GM21825 (cell line): ENCODE data around the gene CRYGN.

Source experiments
- ATAC-seq: cut with Tn5 transposase; IDR thresholded peaks from one replicate; pipeline ENCODE4 v1.9.1; 2021; ENCODE audit warnings: mild to moderate bottlenecking, moderate library complexity; ENCODE audit not compliant: unreplicated experiment

Gene CRYGN

GRCh38 chr7:151440799-151441445, 981 bp upstream of the CRYGN start:
- no peak for ATAC-seq

DNA sequence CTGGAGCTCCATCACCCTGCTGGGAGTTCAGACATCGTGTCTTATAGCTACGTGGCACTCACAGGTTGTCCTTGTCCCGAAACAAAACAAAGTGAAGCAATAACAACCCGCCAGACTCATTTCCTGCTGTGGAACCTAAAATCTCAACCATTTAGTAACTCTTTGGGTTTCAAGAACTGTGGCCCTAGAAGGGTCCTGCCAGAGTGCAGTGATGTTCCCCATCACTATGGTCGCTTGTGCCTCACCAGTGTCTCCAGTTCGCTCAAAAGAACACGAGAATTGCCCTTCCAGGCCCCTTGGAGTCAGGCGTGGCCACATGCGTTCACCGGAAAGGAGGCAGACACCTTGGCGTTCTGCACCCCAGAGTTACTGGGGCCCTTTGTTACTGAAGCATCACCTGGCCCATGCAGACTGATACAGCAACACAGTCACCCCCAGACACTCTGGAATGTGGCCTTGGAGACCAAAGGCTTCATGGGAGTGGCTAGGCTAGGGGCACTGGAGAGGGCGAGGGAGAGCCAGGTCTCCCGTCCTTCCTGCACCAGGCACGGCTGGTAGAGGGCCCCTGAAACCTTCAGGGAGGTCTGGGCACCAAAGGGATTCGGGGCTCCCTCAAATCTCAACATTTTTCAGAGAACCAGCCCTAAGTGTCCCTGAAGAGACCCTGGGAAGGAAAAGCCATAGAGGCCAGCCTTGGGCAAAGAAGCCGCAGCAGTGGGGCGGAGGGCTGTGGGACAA, 908 bp downstream of the CRYGN start:
- ATAC-seq = no peak

- no peak for ATAC-seq
Measured at GRCh38 chr7:151437866-151438516, 1.9 kb downstream of the CRYGN start.

DNA sequence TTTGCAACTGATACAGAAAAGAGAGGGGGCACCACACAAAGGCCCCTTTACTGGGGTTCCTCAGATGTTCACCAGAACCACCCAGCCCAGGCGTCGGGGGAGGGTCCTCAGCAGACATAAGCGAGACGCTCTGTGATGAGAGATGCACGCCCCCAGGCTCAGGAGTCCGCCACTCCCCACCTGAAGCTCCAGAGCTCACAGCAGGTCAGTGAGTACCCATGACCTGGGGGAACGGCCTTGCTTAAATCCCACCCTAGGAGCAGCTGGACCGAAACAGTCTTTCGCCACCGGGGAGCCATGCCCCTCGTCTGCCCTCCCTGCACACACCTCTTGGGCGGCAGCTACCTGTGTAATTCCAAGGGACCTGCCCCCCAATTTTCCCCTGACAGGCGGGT, 2.8 kb downstream of the CRYGN start:
- ATAC-seq = no peak

DNA sequence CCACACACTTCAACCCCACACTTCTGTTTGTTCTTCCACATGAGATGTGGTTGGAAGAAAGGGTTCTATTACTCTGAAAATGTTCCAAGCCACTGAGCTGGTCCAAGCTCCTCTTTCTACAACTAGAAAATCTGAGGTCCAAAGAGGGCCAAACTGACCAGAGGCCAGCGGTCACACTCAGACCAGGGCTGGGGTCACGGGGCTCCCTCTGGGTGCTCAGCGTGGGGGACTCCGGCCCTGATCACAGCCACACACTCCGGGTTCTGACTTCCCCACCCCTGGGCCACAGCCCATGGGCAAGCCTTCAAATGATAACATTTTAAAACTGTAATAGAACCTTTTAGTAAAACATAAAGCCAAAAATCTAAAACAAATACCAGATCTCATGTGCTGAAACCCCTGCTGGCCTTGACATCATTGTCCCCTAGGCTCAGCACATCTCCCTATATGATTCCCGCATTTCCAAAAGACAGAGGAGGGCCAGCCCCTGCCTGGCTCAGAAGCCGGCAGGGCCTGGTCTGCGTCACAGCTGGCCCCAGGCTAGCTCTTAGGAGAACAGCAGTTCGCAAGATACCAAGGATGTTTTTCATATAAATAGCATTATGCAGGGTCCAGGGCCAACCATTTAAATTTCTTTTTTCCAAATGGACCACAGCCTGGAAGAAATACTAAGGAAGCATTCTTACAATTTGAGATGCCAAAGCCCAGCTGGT, 3.3 kb downstream of the CRYGN start:
- ATAC-seq = no peak

DNA sequence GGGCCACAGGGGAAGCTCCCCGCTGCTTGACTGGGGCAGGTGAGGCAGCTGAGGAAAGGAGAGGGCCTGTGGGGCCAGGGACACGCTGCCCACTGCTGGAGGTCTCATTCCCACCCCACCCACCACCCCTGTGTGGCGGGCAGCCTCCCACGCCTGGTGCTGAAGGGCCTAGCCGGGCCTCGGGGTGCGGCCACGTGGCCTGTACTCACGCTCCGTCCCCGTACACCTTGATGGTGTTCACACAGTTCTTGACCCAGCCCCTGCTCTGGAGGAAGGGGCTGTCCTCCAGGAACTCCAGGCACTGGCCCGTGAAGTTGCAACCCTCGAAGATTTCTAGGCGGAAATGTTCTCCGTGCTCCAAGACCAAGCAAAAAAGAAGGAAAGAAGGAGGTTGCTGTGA, 4.0 kb downstream of the CRYGN start:
- ATAC-seq = no peak

GRCh38 chr7:151435103-151435916, 4.6 kb downstream of the CRYGN start:
- ATAC-seq = no peak

GRCh38 chr7:151434549-151434948, 5.4 kb downstream of the CRYGN start:
- no peak for ATAC-seq

DNA sequence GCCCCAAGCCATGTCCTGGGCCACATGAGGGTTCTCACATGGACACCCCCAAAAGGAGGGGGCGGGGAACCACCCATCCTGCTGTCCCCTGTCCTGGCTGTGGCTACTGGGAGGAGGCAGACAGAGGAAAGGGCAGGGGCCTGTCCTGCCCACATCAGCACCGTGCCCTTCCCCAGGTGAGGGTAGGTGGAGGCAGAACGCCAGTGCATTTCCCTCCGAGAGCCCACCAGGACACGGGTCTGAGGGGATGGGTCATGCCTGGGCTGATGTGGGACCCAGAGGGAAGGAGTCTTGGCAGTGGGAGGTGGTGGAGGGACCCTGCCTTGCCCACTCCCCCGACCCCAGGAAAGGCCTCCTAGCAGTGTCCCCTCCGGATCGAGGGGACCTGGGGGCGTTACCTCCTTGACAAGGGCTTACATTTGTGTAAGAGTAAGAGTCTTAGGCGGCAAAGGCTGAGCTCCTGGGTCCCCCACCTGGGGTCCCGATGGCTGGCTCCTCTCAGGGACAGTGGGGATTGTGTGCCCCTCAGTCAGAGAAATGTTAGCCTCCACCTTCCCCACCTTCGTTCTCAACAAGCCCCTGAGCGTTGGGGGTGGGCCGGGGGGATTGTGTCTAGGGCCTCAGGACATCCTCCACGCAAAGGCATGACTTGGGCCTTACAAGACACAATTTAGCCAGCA, 6.1 kb downstream of the CRYGN start:
- ATAC-seq = no peak

DNA sequence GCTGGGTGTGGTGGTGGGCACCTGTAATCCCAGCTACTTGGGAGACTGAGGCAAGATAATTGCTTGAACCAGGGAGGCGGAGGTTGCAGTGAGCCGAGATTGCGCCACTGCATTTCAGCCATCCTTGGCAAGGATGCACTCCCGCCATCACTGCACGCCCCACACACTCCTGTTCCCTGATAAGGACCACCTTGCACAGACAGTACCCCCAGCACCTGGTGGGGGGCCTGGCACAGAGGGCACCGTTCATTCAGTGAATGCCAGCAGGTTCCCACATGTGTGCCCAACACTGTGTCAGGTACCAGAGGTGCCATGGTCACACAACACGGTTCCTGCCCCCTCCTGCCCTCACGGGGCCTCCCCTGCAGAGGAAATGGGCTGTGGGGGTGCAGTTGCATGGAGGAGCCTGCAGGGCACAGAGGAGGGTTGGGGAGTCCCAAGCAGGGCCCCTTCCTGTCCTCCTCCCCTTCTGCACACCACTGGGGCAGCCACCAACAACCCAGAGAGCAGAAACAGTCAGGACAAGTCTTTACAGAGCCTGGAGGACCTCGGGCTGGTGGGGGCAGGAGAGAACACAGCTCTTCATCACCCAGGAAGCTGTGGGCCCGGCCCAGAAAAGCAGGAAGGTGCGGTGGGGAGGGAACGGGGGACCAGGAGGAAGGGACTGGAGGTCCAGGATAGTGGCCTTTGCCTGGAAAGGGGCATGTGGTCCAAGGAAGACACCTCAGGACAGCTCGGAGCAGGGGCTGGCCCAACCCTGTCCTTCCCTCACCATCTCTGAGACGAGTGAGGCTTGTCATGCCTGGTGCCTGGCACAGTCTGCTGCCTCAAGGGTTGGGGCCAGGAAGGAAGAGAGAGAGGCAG, 7.1 kb downstream of the CRYGN start:
- ATAC-seq = peak; percentile 59

GRCh38 chr7:151431768-151432311, 8.1 kb downstream of the CRYGN start:
- ATAC-seq = no peak

DNA sequence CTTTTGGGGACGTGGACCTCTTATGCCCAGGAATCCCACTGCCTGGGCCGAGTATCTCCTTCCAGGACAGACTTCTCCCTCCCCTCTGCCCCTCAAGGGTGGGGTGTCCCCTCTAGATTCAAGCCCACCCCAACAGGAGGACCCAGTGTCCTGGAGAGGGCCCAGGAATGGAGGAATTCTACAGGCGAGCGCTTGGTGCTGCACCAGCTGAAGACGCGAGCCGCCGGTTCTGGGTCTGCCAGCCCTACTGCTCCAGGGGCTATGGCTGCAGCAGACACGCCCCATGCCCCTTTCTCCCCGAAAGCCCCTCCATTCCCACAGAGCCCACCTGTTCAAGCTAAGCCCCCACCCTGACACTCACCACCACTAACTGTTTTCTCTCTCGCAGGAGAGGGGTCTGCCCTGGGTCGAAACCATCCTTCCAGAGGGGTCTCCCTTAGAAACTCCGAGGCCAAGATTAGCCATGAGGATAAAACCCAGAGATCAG, 8.6 kb downstream of the CRYGN start:
- ATAC-seq = no peak

DNA sequence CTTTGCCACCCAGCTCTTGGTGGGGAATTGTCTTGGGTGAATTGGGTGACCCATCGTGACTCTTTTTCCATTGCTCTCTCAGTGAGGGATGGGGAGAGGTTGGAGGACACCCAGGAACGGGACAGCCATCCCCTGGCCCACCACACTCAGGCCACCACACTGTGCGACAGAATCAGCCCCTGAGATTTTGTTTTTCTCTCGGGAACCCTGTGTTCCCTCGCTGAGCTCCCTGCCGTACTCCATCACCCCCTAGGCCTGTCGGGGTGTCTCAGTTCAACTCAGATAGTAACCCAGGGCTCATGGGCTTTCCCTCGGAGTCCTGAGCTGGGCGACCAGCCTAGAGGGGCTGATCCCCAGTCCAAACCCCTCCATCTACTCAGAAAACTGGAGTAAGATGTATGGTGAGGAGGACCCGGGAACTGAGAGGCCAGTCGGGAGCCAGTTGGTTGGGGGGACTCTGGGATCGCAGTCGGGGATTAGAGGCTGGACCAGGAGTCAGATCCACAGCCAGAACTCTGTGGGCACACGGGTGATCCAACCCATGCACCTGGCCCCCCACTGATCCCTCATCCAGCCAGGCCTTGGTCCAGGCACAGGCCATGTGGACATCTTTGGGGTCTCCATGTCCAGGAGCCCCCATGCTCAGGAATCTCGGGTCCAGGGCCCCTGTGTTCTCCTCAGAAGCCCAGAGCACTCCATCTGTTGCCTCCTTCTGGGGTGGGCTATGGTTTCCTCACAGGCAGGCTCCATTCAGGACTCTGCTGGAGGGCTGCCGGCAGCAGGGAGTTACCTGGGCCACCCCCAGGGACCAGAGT, 9.3 kb downstream of the CRYGN start:
- ATAC-seq = no peak

- peak; percentile 72 for ATAC-seq
Measured at GRCh38 chr7:151429560-151430331, 10.2 kb downstream of the CRYGN start.

- no peak for ATAC-seq
Measured at GRCh38 chr7:151429237-151429559, 10.7 kb downstream of the CRYGN start.

- ATAC-seq = no peak
Measured at GRCh38 chr7:151428378-151429236, 11.3 kb downstream of the CRYGN start.
